GM13977 (cell line): Measurements from ENCODE around the gene SLC31A2.
A peak's percentile ranks its signal among the peaks of the same experiment; 100 is the strongest.

Experiments used
- DNase-seq: peaks from one replicate; pipeline ENCODE4 v3.0.0; 2012; ENCODE audit warnings: low spot score
- CTCF ChIP-seq: IDR thresholded peaks from 2 replicates; pipeline ENCODE4 v1.5.1; 2012; ENCODE audit warnings: mild to moderate bottlenecking, control low read depth; ENCODE audit not compliant: insufficient read depth; ENCODE audit errors: extremely low read depth, missing control alignments
- in situ Hi-C: fragments of 300-500 bp; cut with MboI; formaldehyde crosslinking; loops from one replicate; pipeline ENCODE4 v1.12.0; 2022; ENCODE audit warnings: low sequenced_read_pairs, low pct_unique_long_range_greater_than_20kb, mixed read lengths, inconsistent platforms; ENCODE audit not compliant: unreplicated experiment

The SLC31A2 gene

GRCh38 chr9:113177251-113177650 lies 26.4 kb downstream of the SLC31A2 start:
- TF ChIP-seq CTCF, result no peak
- in situ Hi-C loops, result no loop called here
- DNase-seq, result no peak

- DNase-seq, result no peak
- in situ Hi-C loops, result no loop called here
- TF ChIP-seq CTCF, result no peak
Measured at GRCh38 chr9:113178087-113178486, 27.3 kb downstream of the SLC31A2 start.

GRCh38 chr9:113179839-113180238 lies 29.0 kb downstream of the SLC31A2 start:
- peak; percentile 21 for DNase-seq
- in situ Hi-C loops, result no loop called here
- no peak for TF ChIP-seq CTCF

GRCh38 chr9:113181165-113181564 lies 30.4 kb downstream of the SLC31A2 start:
- in situ Hi-C loops, result no loop called here
- DNase-seq, result no peak
- no peak for TF ChIP-seq CTCF

GRCh38 chr9:113183956-113184488 lies 33.2 kb downstream of the SLC31A2 start:
- in situ Hi-C loops, result no loop called here
- no peak for DNase-seq
- no peak for TF ChIP-seq CTCF

- TF ChIP-seq CTCF, result no peak
- in situ Hi-C loops, result no loop called here
- DNase-seq, result no peak
Measured at GRCh38 chr9:113184539-113184938, 33.7 kb downstream of the SLC31A2 start.

GRCh38 chr9:113185271-113185670 lies 34.5 kb downstream of the SLC31A2 start:
- no peak for TF ChIP-seq CTCF
- in situ Hi-C loops, result no loop called here
- no peak for DNase-seq
